SK-N-MC (cell line): Measurements from ENCODE around the gene ITSN1.

Experiments
- EZH2 ChIP-seq: fragments of 200-600 bp; sonication (generic); IDR thresholded peaks from one replicate; pipeline ENCODE4 v1.6.1; 2017; ENCODE audit warnings: antibody characterized with exemption
- POLR2AphosphoS5 ChIP-seq: IDR thresholded peaks from 2 replicates; pipeline ENCODE4 v1.6.1; 2012; ENCODE audit warnings: mild to moderate bottlenecking, low read depth, low read length, borderline replicate concordance

GRCh38 chr21:33648555-33648954 is 6.3 kb downstream of the ITSN1 start:
- TF ChIP-seq POLR2AphosphoS5, result no peak
- no peak for TF ChIP-seq EZH2
